Liver (tissue), 9 donors: ENCODE data around the gene OXTR. TPM values are rescaled to one million over a fixed set of nuclear protein-coding genes. Genes with fewer than 3 reads are reported as not detected.

ENCODE experiments used
- DNase-seq: peaks from one replicate; pipeline ENCODE4 v3.0.0-alpha.2; 2017; ENCODE audit warnings: low spot score
- H3K27ac ChIP-seq, 2 donors: one replicate each; pipeline ENCODE4 v1.7.0; 2013; ENCODE audit warnings: inconsistent platforms in 2 of 2, low read length in 2 of 2, control low read depth in 1 of 2, low read depth in 1 of 2, mild to moderate bottlenecking in 1 of 2
- H3K27me3 ChIP-seq, 4 donors: one replicate each; pipeline versions ENCODE4 v1.6.1 to v1.7.0; 2013; ENCODE audit warnings: low read length in 3 of 4, inconsistent platforms in 1 of 4, mild to moderate bottlenecking in 1 of 4, moderate library complexity in 1 of 4; ENCODE audit not compliant: control insufficient read depth in 4 of 4, insufficient read depth in 4 of 4
- H3K36me3 ChIP-seq, 4 donors: one replicate each; pipeline versions ENCODE4 v1.6.1 to v1.7.0; 2013; ENCODE audit warnings: low read length in 3 of 4, mild to moderate bottlenecking in 3 of 4, low read depth in 1 of 4, moderate library complexity in 1 of 4; ENCODE audit not compliant: control insufficient read depth in 4 of 4, insufficient read depth in 3 of 4
- H3K4me1 ChIP-seq, 4 donors: one replicate each; pipeline versions ENCODE4 v1.6.1 to v1.7.0; 2013; ENCODE audit warnings: low read length in 3 of 4, mild to moderate bottlenecking in 3 of 4, moderate library complexity in 1 of 4; ENCODE audit not compliant: control insufficient read depth in 4 of 4, insufficient read depth in 4 of 4
- H3K4me3 ChIP-seq, 3 donors: one replicate each; pipeline versions ENCODE4 v1.6.1 to v1.7.0; 2013; ENCODE audit warnings: low read length in 3 of 3, control low read depth in 1 of 3, low read depth in 1 of 3, mild to moderate bottlenecking in 1 of 3
- H3K9ac ChIP-seq, 2 donors: one replicate each; pipeline ENCODE4 v1.7.0; 2013; ENCODE audit warnings: low read length in 2 of 2, mild to moderate bottlenecking in 2 of 2, moderate library complexity in 2 of 2, control low read depth in 1 of 2, low read depth in 1 of 2
- H3K9me3 ChIP-seq, 4 donors: one replicate each; pipeline versions ENCODE4 v1.6.1 to v1.7.0; 2013; ENCODE audit warnings: low read length in 3 of 4; ENCODE audit not compliant: control insufficient read depth in 4 of 4
- ATF3 ChIP-seq: IDR thresholded peaks from 2 replicates; pipeline ENCODE4 v1.6.1; 2016; ENCODE audit warnings: antibody characterized with exemption
- EGR1 ChIP-seq, 2 donors: IDR thresholded peaks; 2 replicates each; pipeline ENCODE4 v1.6.1; 2016 to 2018; ENCODE audit warnings: antibody characterized with exemption in 2 of 2, low read depth in 2 of 2
- FOXA2 ChIP-seq: IDR thresholded peaks from 2 replicates; pipeline ENCODE4 v1.6.1; 2016; ENCODE audit warnings: antibody characterized with exemption
- GABPA ChIP-seq, 2 donors: IDR thresholded peaks in 1 of 2; conservative IDR thresholded peaks in 1 of 2; 2 replicates each; pipeline ENCODE4 v1.6.1; 2016; ENCODE audit warnings: antibody characterized with exemption in 2 of 2, mild to moderate bottlenecking in 1 of 2, moderate library complexity in 1 of 2
- HNF4A ChIP-seq, 2 donors: conservative IDR thresholded peaks; 2 replicates each; pipeline ENCODE4 v1.6.1; 2016; ENCODE audit warnings: antibody characterized with exemption in 2 of 2, mild to moderate bottlenecking in 2 of 2
- HNF4G ChIP-seq: IDR thresholded peaks from 2 replicates; pipeline ENCODE4 v1.6.1; 2016; ENCODE audit warnings: antibody characterized with exemption
- RXRA ChIP-seq, 2 donors: IDR thresholded peaks; 2 replicates each; pipeline ENCODE4 v1.6.1; 2017 to 2018; ENCODE audit warnings: antibody characterized with exemption in 2 of 2, mild to moderate bottlenecking in 1 of 2
- SP1 ChIP-seq: IDR thresholded peaks from 2 replicates; pipeline ENCODE4 v1.6.1; 2018; ENCODE audit warnings: antibody characterized with exemption, mild to moderate bottlenecking
- TAF1 ChIP-seq: conservative IDR thresholded peaks from 2 replicates; pipeline ENCODE4 v1.6.1; 2016; ENCODE audit warnings: antibody characterized with exemption, mild to moderate bottlenecking
- YY1 ChIP-seq: IDR thresholded peaks from 2 replicates; pipeline ENCODE4 v1.6.1; 2016; ENCODE audit warnings: antibody characterized with exemption, mild to moderate bottlenecking
- ZBTB33 ChIP-seq: IDR thresholded peaks from 2 replicates; pipeline ENCODE4 v1.6.1; 2016; ENCODE audit warnings: antibody characterized with exemption
- WGBS: extraction: QIAGEN DNeasy Blood & Tissue Kit; methylation state at CpG from one replicate; pipeline ENCODE4 v1.1.7; 2013; 5-methylcytosine and 5-hydroxymethylcytosine counted together
- polyA plus RNA-seq, 2 donors: library from polyadenylated mRNA; stranded (reverse) in 1 of 2; unstranded in 1 of 2; fragments of 200-250 nt in 1 of 2; fragments of >200 nt in 1 of 2; fragmentation: Nextera tagmentation in 1 of 2; extraction: Ambion mirVana in 1 of 2; gene quantifications; one replicate each; pipeline versions ENCODE4 v1.2.1 to v1.2.3, GENCODE V29; 2013 to 2015
- total RNA-seq, 2 donors: library from RNA; depleted of rRNA; stranded (reverse); fragments of >200 nt; gene quantifications; one replicate each; pipeline ENCODE4 v1.2.3, GENCODE V29; 2014
- donor health status: healthy.
- donor health status: healthy.
- donor health status: healthy.
- donor health status: healthy.
- donor health status: healthy.

The OXTR gene
- total and polyA plus RNA-seq, 4 donors = 0.05 to 0.28 (median 0.08) TPM; not detected in 1

- TF ChIP-seq HNF4A (conservative IDR thresholded peaks at IDR 0.05) = no peak
- no peak for TF ChIP-seq ATF3
- TF ChIP-seq EGR1 (IDR thresholded peaks at IDR 0.05; ENCODE audit: low read depth in 2 of 2) = no peak
These were observed 34.5 kb downstream of the OXTR start for GRCh38 chr3:8734908-8735307.

GRCh38 chr3:8734137-8734878, 35.1 kb downstream of the OXTR start:
- Histone ChIP-seq H3K9me3 (no peaks in the 10 kb centered on the region), H3K9ac (no peak overlapping the region), H3K27me3 (no peaks in the 10 kb centered on the region), H3K27ac (no peak overlapping the region), H3K4me1 (no peaks in the 10 kb centered on the region), H3K36me3 (no peaks in the 10 kb centered on the region), H3K4me3 (no peak overlapping the region)
- TF ChIP-seq FOXA2 = no peak
- TF ChIP-seq ZBTB33 = no peak
- TF ChIP-seq TAF1 = no peak
- no peak for TF ChIP-seq ATF3
- no peak for TF ChIP-seq GABPA (IDR thresholded peaks at IDR 0.05 in 1 of 2, conservative IDR thresholded peaks at IDR 0.05 in 1 of 2)
- TF ChIP-seq RXRA (IDR thresholded peaks at IDR 0.05) = no peak
- TF ChIP-seq SP1 = no peak
- TF ChIP-seq YY1 = no peak
- WGBS = 90% methylated on average over 19 of the region's 19 CpGs
- DNase-seq = no peak

More at GRCh38 chr3:8734908-8735307, 34.5 kb downstream of the OXTR start:
- H3K4me1 ChIP-seq = no peaks in the 10 kb centered on the region
- WGBS = 96% methylated on average over 1 of the region's 1 CpG
- H3K27ac ChIP-seq = no peak overlapping the region
- no peak overlapping the region for H3K4me3 ChIP-seq
- no peaks in the 10 kb centered on the region for H3K36me3 ChIP-seq
- DNase-seq = no peak
- H3K9me3 ChIP-seq = no peaks in the 10 kb centered on the region
- no peak overlapping the region for H3K9ac ChIP-seq
- no peaks in the 10 kb centered on the region for H3K27me3 ChIP-seq

DNA sequence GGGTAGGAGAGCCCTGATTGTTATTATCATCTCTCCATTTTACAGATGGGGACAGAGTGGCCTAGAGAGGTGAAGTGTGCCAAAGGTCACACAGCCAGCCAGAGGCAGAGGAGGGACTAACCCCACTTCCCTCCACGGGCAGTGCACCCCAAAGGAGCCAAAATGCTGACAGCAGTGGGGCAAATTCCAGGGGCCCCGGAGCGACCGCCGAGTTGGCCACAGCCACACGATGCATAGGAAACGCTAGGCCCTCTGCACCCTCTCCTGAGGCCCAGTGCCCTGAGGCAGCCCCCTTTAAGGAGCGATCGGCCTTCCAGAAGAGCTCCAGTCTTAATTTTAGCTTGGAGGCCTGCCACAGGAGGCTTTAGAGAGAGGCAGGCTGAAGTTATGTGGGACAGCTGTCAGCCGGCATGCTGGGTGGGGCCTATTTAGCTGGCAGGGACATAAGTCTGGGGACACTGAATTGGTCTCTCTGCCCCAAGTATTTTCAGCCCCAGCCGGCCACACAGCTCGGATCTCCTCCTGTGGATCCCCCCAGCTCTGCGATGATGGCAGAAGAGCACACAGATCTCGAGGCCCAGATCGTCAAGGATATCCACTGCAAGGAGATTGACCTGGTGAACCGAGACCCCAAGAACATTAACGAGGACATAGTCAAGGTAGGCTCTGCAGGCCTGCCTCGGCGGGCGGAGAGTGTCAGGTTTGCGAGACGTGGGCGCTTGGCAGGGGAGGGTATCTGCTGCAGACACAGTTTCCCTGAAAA, 35.9 kb downstream of the OXTR start, which contains the start of gene CAV3:
Gene CAV3, plus strand, starts transcription at position 471 of the 763 bp plus-strand sequence. Its CDS starts 75 bp downstream, at position 546.
- Histone ChIP-seq H3K9me3 (no peaks in the 10 kb centered on the region), H3K27ac (no peak within 1 kb of the TSS), H3K4me3 (no peak within 1 kb of the TSS), H3K36me3 (no peaks in the 10 kb centered on the region), H3K4me1 (no peaks in the 10 kb centered on the region), H3K27me3 (no peaks in the 10 kb centered on the region), H3K9ac (no peak within 1 kb of the TSS)
- WGBS = 88% methylated on average over 23 of the region's 23 CpGs
- DNase-seq = no peak
- TF ChIP-seq RXRA (IDR thresholded peaks at IDR 0.05) (no peak), HNF4G (no peak)
